Measurements from ENCODE around the gene HBS1L. TPM values are rescaled to one million over a fixed set of nuclear protein-coding genes. Genes with fewer than 3 reads are reported as not detected.

The HBS1L gene
- total and polyA plus RNA-seq, 9 of the 15 experiments (the other 6 are each of a cell fraction or from before 2014, with no cell fraction given), result 101 to 199 (median 145) TPM

DNA sequence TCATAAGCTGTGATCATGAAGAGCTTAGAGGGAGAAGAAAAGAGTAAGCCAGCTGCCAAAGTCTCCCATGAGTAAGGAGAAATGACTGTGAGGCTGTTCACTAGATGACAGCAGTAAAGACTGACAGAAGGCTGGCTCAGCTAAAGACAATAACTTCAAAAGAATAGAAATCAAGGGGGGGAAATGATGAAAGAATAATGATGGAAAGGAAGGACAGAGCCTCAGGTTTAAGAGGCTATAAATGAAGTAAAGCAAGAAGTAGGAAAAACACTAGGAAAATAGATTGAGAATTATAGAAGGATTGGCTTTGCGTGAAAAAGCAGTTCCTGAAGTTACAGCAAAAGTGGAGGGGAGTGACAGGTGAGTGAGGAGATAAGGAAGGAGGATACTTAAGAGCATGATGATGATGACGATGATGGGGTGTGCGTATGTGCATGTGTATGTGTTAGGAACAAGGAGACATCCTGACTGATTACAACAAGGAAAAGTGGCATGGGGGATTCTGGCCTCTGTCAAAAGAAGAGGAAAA, 48.2 kb downstream of the HBS1L start (continued):
- TF ChIP-seq, protein P1, sequence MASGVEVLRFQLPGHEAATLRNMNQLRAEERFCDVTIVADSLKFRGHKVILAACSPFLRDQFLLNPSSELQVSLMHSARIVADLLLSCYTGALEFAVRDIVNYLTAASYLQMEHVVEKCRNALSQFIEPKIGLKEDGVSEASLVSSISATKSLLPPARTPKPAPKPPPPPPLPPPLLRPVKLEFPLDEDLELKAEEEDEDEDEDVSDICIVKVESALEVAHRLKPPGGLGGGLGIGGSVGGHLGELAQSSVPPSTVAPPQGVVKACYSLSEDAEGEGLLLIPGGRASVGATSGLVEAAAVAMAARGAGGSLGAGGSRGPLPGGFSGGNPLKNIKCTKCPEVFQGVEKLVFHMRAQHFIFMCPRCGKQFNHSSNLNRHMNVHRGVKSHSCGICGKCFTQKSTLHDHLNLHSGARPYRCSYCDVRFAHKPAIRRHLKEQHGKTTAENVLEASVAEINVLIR (CRISPR knock-in tag; IDR thresholded peaks at IDR 0.05), result no peak
- no peak for TF ChIP-seq HIVEP1 (CRISPR knock-in tag; IDR thresholded peaks at IDR 0.05)
- TF ChIP-seq TAF15 (IDR thresholded peaks at IDR 0.05; ENCODE audit: low read depth, low read length), result no peak
- TF ChIP-seq EHMT2 (IDR thresholded peaks at IDR 0.05), result no peak
- no peak for TF ChIP-seq POLR2B (IDR thresholded peaks at IDR 0.05; ENCODE audit: low read depth, partially characterized antibody)
- TF ChIP-seq SREBF2 (CRISPR knock-in tag; IDR thresholded peaks at IDR 0.05), result no peak
- TF ChIP-seq, protein P2, sequence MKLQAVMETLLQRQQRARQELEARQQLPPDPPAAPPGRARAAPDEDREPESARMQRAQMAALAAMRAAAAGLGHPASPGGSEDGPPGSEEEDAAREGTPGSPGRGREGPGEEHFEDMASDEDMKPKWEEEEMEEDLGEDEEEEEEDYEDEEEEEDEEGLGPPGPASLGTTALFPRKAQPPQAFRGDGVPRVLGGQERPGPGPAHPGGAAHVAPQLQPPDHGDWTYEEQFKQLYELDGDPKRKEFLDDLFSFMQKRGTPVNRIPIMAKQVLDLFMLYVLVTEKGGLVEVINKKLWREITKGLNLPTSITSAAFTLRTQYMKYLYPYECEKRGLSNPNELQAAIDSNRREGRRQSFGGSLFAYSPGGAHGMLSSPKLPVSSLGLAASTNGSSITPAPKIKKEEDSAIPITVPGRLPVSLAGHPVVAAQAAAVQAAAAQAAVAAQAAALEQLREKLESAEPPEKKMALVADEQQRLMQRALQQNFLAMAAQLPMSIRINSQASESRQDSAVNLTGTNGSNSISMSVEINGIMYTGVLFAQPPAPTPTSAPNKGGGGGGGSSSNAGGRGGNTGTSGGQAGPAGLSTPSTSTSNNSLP (IDR thresholded peaks at IDR 0.05; ENCODE audit: borderline replicate concordance, low read depth, low read length), result 0 out of 2 replicates have a peak, but pooled peaks have one; percentile 11
- no peak for TF ChIP-seq ESRRB (CRISPR knock-in tag; IDR thresholded peaks at IDR 0.05; ENCODE audit: borderline replicate concordance)
- TF ChIP-seq GATAD2A (IDR thresholded peaks at IDR 0.05), result peak; percentile 78
- TF ChIP-seq SMAD3 (CRISPR knock-in tag; conservative IDR thresholded peaks at IDR 0.05), result no peak
- TF ChIP-seq, protein P3, sequence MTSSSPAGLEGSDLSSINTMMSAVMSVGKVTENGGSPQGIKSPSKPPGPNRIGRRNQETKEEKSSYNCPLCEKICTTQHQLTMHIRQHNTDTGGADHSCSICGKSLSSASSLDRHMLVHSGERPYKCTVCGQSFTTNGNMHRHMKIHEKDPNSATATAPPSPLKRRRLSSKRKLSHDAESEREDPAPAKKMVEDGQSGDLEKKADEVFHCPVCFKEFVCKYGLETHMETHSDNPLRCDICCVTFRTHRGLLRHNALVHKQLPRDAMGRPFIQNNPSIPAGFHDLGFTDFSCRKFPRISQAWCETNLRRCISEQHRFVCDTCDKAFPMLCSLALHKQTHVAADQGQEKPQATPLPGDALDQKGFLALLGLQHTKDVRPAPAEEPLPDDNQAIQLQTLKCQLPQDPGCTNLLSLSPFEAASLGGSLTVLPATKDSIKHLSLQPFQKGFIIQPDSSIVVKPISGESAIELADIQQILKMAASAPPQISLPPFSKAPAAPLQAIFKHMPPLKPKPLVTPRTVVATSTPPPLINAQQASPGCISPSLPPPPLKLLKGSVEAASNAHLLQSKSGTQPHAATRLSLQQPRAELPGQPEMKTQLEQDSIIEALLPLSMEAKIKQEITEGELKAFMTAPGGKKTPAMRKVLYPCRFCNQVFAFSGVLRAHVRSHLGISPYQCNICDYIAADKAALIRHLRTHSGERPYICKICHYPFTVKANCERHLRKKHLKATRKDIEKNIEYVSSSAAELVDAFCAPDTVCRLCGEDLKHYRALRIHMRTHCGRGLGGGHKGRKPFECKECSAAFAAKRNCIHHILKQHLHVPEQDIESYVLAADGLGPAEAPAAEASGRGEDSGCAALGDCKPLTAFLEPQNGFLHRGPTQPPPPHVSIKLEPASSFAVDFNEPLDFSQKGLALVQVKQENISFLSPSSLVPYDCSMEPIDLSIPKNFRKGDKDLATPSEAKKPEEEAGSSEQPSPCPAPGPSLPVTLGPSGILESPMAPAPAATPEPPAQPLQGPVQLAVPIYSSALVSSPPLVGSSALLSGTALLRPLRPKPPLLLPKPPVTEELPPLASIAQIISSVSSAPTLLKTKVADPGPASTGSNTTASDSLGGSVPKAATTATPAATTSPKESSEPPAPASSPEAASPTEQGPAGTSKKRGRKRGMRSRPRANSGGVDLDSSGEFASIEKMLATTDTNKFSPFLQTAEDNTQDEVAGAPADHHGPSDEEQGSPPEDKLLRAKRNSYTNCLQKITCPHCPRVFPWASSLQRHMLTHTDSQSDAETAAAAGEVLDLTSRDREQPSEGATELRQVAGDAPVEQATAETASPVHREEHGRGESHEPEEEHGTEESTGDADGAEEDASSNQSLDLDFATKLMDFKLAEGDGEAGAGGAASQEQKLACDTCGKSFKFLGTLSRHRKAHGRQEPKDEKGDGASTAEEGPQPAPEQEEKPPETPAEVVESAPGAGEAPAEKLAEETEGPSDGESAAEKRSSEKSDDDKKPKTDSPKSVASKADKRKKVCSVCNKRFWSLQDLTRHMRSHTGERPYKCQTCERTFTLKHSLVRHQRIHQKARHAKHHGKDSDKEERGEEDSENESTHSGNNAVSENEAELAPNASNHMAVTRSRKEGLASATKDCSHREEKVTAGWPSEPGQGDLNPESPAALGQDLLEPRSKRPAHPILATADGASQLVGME (CRISPR knock-in tag; IDR thresholded peaks at IDR 0.05), result no peak
- no peak for TF ChIP-seq ZC3H8 (IDR thresholded peaks at IDR 0.05)
- no peak for TF ChIP-seq RFX5 (IDR thresholded peaks at IDR 0.05; ENCODE audit: low read depth, low read length)
- peak in 1 of 2 experiments; percentile 87; a peak in 2 of 4 replicates for TF ChIP-seq HDAC1 (IDR thresholded peaks at IDR 0.05)
- TF ChIP-seq ZNF232 (CRISPR knock-in tag; IDR thresholded peaks at IDR 0.05), result no peak
- 0 out of 2 replicates have a peak, but pooled peaks have one; percentile 57 for TF ChIP-seq TEAD4 (IDR thresholded peaks at IDR 0.05; ENCODE audit: low read length)
- no peak for TF ChIP-seq TEAD4 (CRISPR knock-in tag; IDR thresholded peaks at IDR 0.05; ENCODE audit: borderline replicate concordance)
- 0 out of 2 replicates have a peak, but pooled peaks have one; percentile 9 for TF ChIP-seq NFIC (IDR thresholded peaks at IDR 0.05)
- no peak for TF ChIP-seq ZNF282 (CRISPR knock-in tag; IDR thresholded peaks at IDR 0.05)
- no peak for TF ChIP-seq CHD2 (IDR thresholded peaks at IDR 0.05; ENCODE audit: low read depth, low read length)
- TF ChIP-seq EP300 (IDR thresholded peaks at IDR 0.05; ENCODE audit: low read length), result peak; percentile 23; the same call in 1 of the 2 replicates
